Measurements from ENCODE around the gene ASZ1.
"Not testable (repeated sequence)": the region's sequence is repeated elsewhere in the genome, so short reads cannot be mapped to it uniquely, and the experiment has no call there.

The ASZ1 gene

GRCh38 chr7:117435475-117436043 is 8.3 kb upstream of the ASZ1 start:
- Histone ChIP-seq H3K9ac (ENCODE audit: low read length) (no peak overlapping the region), H3K4me3 (ENCODE audit: low read length) (no peak overlapping the region), H3K27ac (ENCODE audit: low read depth, low read length) (no peak overlapping the region), H3K27me3 (ENCODE audit: control insufficient read depth, insufficient read depth, low read length) (no peaks in the 10 kb centered on the region), H3K36me3 (ENCODE audit: control insufficient read depth, insufficient read depth, low read length) (no peaks in the 10 kb centered on the region), H3K4me1 (ENCODE audit: control insufficient read depth, insufficient read depth, low read length) (no peaks in the 10 kb centered on the region)

DNA sequence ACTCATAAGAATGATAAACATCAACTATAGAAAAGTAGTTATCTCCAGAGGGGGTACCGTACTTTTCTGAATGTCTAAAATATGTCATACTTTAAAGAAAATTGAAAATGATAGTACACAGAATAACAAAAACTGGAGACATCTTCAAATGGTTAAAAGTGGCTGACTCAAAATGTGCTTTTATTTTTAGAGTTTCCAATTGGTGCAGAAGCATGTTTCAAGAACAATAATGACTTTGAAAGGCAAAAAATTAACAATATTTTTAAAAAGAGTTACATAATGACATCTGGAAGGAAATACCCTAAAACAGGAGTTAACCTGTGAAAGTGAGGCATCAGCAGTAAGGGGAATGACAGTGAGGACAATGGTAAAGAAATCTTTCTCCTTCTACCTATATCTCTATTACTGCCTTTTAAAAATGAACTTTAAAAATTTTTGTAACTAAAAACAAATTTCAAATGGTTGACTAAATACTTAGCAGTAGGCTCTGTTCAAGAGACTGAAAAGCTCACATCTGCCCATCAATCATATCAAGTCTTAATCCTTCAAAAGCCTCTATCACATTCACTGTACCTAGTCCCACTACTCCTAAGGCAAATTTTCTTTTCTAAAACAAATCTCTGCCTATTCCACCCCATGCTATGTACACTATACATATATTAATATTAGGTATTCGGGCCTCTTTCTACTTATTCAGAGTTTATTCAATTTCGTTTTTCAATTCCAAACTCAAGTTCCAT is 3.0 kb downstream of the ASZ1 start:
- Histone ChIP-seq H3K4me1 (ENCODE audit: control insufficient read depth, insufficient read depth, low read length) (no peaks in the 10 kb centered on the region), H3K36me3 (ENCODE audit: control insufficient read depth, insufficient read depth, low read length) (no peaks in the 10 kb centered on the region), H3K27me3 (ENCODE audit: control insufficient read depth, insufficient read depth, low read length) (no peaks in the 10 kb centered on the region), H3K9ac (ENCODE audit: low read length) (no peak overlapping the region), H3K4me3 (ENCODE audit: low read length) (no peak overlapping the region), H3K27ac (ENCODE audit: low read depth, low read length) (no peak overlapping the region)

DNA sequence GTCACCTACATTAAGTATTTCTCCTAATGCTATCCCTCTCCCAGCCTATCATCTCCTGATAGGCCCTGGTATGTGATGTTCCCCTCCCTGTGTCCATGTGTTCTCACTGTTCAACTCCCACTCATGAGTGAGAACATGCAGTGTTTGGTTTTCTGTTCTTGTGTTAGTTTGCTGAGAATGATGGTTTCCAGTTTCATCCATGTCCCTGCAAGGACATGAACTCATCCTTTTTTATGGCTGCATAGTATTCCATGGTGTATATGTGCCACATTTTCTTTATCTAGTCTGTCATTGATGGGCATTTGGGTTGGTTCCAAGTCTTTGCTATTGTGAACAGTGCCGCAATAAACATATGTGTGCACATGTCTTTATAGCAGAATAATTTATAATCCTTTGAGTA is 12.7 kb downstream of the ASZ1 start:
- not testable (repeated sequence) for H3K36me3 ChIP-seq (ENCODE audit: control insufficient read depth, insufficient read depth, low read length); H3K27ac ChIP-seq (ENCODE audit: low read depth, low read length); H3K27me3 ChIP-seq (ENCODE audit: control insufficient read depth, insufficient read depth, low read length); H3K9ac ChIP-seq (ENCODE audit: low read length); H3K4me1 ChIP-seq (ENCODE audit: control insufficient read depth, insufficient read depth, low read length); H3K4me3 ChIP-seq (ENCODE audit: low read length)

DNA sequence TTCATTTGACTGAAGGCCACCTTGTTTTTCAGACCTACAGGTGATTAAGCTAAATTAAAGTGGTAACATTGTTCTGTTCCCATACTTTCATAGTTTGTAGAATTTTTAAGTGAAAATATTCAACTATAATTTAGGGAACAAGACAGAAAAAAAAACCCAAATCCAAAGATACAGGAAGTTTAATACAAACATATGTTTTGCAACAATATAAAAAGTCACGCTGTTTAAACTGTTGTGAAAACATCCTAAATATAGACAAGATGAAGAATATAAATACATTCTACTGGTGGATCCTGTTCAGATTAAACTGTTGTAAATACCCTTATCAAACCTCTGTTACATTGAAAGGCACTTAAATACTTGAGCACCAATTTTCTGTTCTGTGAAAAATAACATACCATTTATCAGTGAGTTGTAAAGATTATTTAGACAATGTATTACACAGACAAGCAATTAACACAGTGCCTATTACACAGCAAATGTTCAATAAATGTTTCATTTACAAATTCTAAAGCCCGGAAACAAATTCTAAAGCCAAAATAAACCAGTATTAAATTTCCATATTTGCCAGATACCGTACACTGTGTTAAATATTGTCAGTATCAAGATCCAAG is 14.2 kb downstream of the ASZ1 start:
- Histone ChIP-seq H3K27me3 (ENCODE audit: control insufficient read depth, insufficient read depth, low read length) (no peaks in the 10 kb centered on the region), H3K27ac (ENCODE audit: low read depth, low read length) (no peak overlapping the region), H3K9ac (ENCODE audit: low read length) (no peak overlapping the region), H3K4me1 (ENCODE audit: control insufficient read depth, insufficient read depth, low read length) (no peaks in the 10 kb centered on the region), H3K36me3 (ENCODE audit: control insufficient read depth, insufficient read depth, low read length) (no peaks in the 10 kb centered on the region), H3K4me3 (ENCODE audit: low read length) (no peak overlapping the region)

DNA sequence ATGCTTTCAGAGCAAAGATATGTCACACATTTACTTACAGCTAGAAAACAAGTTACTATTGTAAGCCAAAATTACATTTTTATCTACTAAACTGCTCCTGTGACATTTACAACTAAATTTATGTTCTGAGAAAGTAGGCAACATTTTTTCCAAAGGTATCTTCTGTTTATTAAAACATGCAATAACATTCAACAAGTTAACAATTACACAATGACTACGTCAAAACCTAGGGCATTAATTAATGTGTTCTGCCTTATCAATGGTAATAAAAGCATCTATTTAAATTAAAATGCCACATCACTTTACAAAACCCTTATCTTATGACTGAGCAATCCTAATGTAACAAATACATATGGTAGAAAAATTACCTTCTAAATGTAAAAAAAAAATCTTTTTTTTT is 14.9 kb downstream of the ASZ1 start:
- no peaks in the 10 kb centered on the region for H3K36me3 ChIP-seq (ENCODE audit: control insufficient read depth, insufficient read depth, low read length)
- H3K9ac ChIP-seq (ENCODE audit: low read length), result no peak overlapping the region
- H3K4me3 ChIP-seq (ENCODE audit: low read length), result no peak overlapping the region
- no peaks in the 10 kb centered on the region for H3K4me1 ChIP-seq (ENCODE audit: control insufficient read depth, insufficient read depth, low read length)
- no peak overlapping the region for H3K27ac ChIP-seq (ENCODE audit: low read depth, low read length)
- no peaks in the 10 kb centered on the region for H3K27me3 ChIP-seq (ENCODE audit: control insufficient read depth, insufficient read depth, low read length)

DNA sequence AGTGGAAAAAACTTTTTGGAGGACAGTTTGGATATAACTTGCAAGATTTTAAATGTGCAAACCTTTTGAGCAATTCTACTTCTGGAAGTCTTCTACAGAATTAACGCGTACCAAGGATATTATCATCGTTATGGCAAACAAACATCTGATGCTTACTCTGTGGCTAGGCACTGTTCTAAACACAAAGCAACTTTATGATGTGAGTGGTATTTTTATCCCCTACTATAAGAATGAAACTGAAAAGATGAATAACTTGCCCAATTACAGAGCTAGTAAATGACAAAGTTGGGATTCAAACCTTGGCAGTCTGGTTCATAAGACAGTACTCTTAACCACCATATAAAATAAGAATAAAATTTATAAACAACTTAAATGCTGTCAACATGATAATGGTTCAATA is 15.8 kb downstream of the ASZ1 start:
- Histone ChIP-seq H3K27me3 (ENCODE audit: control insufficient read depth, insufficient read depth, low read length) (no peaks in the 10 kb centered on the region), H3K36me3 (ENCODE audit: control insufficient read depth, insufficient read depth, low read length) (no peaks in the 10 kb centered on the region), H3K4me3 (ENCODE audit: low read length) (no peak overlapping the region), H3K9ac (ENCODE audit: low read length) (no peak overlapping the region), H3K4me1 (ENCODE audit: control insufficient read depth, insufficient read depth, low read length) (no peaks in the 10 kb centered on the region), H3K27ac (ENCODE audit: low read depth, low read length) (no peak overlapping the region)

DNA sequence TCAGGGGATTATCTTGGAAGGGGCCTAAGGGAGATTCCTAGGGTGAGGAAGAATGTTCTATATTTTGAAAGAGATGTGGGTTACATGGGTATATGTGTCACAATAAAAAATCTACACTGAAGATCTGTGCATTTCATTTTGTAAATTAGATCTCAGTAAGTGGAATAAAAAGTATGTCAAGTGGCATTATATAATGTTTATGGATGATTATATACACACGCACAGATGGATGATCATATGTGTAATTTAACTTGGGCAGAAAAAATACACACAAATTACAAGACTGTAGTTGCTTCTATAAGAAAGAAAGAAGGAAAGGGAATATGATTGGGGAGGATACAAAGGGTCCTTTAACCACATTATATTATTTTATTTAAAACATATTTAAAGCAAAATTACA is 18.5 kb downstream of the ASZ1 start:
- Histone ChIP-seq H3K4me1 (ENCODE audit: control insufficient read depth, insufficient read depth, low read length) (no peaks in the 10 kb centered on the region), H3K27me3 (ENCODE audit: control insufficient read depth, insufficient read depth, low read length) (no peaks in the 10 kb centered on the region), H3K36me3 (ENCODE audit: control insufficient read depth, insufficient read depth, low read length) (no peaks in the 10 kb centered on the region), H3K27ac (ENCODE audit: low read depth, low read length) (no peak overlapping the region), H3K4me3 (ENCODE audit: low read length) (no peak overlapping the region), H3K9ac (ENCODE audit: low read length) (no peak overlapping the region)

DNA sequence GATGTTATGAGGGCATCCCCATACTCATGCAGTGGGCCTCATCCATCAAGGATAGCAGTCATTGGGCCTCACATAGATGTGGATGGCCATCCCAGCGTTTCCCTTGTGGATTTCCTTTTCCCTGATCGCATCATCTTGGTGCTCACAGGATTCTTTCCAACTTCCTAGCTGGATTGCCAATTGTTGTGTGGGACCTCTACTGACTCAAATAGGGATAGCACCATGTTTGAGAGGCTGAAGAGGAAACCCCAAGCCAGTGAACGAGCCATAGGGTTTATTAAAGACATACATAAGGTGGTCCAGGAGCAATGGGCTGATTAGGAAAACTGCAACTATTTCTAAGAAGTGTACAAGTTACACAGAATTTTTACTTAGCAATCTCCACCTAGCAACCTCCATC is 21.8 kb downstream of the ASZ1 start:
- H3K27me3 ChIP-seq (ENCODE audit: control insufficient read depth, insufficient read depth, low read length), result no peaks in the 10 kb centered on the region
- no peak overlapping the region for H3K4me3 ChIP-seq (ENCODE audit: low read length)
- H3K27ac ChIP-seq (ENCODE audit: low read depth, low read length), result no peak overlapping the region
- no peak overlapping the region for H3K9ac ChIP-seq (ENCODE audit: low read length)
- H3K4me1 ChIP-seq (ENCODE audit: control insufficient read depth, insufficient read depth, low read length), result no peaks in the 10 kb centered on the region
- no peaks in the 10 kb centered on the region for H3K36me3 ChIP-seq (ENCODE audit: control insufficient read depth, insufficient read depth, low read length)

DNA sequence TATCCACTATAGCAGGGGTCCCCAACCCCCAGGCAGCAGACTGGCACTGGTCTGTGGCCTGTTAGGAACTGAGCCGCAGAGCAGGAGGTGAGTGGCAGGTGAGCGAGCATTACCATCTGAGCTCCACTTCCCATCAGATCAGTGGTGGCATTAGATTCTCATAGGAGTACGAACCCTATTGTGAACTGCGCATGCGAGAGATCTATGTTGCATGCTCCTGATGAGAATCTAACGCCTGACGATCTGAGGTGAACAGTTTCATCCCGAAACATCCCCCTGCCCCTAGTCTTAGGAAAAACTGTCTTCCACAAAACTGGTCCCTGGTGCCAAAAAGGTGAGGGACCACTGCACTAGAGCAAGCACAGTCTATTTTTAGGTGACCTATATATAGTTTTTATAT is 23.6 kb downstream of the ASZ1 start:
- Histone ChIP-seq H3K9ac (ENCODE audit: low read length) (no peak overlapping the region), H3K27me3 (ENCODE audit: control insufficient read depth, insufficient read depth, low read length) (no peaks in the 10 kb centered on the region), H3K36me3 (ENCODE audit: control insufficient read depth, insufficient read depth, low read length) (no peaks in the 10 kb centered on the region), H3K4me3 (ENCODE audit: low read length) (no peak overlapping the region), H3K27ac (ENCODE audit: low read depth, low read length) (no peak overlapping the region), H3K4me1 (ENCODE audit: control insufficient read depth, insufficient read depth, low read length) (no peaks in the 10 kb centered on the region)

- Histone ChIP-seq H3K4me1 (ENCODE audit: control insufficient read depth, insufficient read depth, low read length) (no peaks in the 10 kb centered on the region), H3K9ac (ENCODE audit: low read length) (no peak overlapping the region)
Measured at GRCh38 chr7:117402109-117402508, 25.2 kb downstream of the ASZ1 start.

DNA sequence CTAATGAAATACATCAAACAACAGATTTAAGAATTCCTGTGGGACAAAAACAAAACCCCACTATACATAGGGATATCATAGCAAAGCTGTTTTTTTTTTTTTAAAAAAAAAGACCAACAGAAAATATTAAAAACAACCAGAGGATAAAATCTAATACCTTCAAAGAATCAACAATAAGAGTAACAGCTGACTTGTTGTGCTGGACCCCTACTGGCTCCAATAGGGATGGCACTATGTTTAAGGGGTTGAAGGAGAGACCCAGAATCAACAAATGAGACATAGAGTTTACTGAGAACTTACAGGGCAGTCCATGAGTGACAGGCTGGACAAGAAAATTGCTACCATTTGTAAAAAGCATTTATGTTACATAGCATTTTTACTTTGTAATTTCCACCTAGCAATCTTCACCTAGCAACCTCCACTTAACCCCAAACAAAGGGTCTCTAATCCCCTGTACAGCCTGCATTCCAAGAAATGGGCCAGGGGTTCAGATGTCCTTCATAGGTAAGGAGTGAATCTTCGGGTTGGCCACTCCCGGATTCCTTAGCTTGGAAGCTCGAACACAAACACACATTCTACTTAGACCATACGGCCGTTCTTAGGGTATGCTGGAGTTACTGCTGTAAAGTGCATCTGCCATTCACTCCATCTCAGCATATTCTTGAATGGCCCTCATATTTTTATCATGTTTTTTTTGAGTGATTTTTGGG is 25.8 kb downstream of the ASZ1 start:
- no peaks in the 10 kb centered on the region for H3K4me1 ChIP-seq (ENCODE audit: control insufficient read depth, insufficient read depth, low read length)
- no peak overlapping the region for H3K27ac ChIP-seq (ENCODE audit: low read depth, low read length)
- no peak overlapping the region for H3K9ac ChIP-seq (ENCODE audit: low read length)
- no peak overlapping the region for H3K4me3 ChIP-seq (ENCODE audit: low read length)
- H3K27me3 ChIP-seq (ENCODE audit: control insufficient read depth, insufficient read depth, low read length), result no peaks in the 10 kb centered on the region
- H3K36me3 ChIP-seq (ENCODE audit: control insufficient read depth, insufficient read depth, low read length), result no peaks in the 10 kb centered on the region

More at GRCh38 chr7:117402109-117402508, 25.2 kb downstream of the ASZ1 start:
- no peak overlapping the region for H3K4me3 ChIP-seq (ENCODE audit: low read length)
- H3K27me3 ChIP-seq (ENCODE audit: control insufficient read depth, insufficient read depth, low read length), result no peaks in the 10 kb centered on the region
- no peaks in the 10 kb centered on the region for H3K36me3 ChIP-seq (ENCODE audit: control insufficient read depth, insufficient read depth, low read length)
- no peak overlapping the region for H3K27ac ChIP-seq (ENCODE audit: low read depth, low read length)

DNA sequence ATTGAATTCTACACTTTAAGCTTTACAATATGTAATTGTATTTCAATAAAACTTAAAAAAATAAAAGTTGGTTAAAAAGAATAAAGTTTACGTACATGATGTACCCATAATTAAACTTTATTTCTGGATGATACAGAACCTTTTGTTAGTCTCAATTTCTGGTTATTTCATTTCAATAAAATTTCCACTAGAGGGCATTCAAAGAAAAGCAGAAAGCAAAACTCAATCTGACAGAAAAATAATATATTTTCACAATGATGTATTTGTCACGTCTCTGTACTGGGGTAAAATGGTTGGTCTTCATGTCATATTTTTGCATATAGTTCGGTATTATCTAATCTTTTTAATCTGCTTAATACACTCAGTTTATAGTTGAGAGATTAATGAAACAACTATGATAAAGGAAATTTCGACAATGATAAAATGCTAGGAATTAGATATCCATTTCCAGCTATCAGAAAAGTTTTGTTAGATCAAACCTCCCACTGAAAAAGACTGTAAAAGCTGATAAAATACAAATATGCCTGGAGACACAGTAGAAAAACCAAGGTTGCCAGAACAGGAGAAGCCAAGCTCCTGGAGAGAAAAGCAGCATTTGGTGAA is 27.4 kb downstream of the ASZ1 start:
- H3K27ac ChIP-seq (ENCODE audit: low read depth, low read length), result no peak overlapping the region
- no peaks in the 10 kb centered on the region for H3K36me3 ChIP-seq (ENCODE audit: control insufficient read depth, insufficient read depth, low read length)
- H3K9ac ChIP-seq (ENCODE audit: low read length), result no peak overlapping the region
- no peaks in the 10 kb centered on the region for H3K27me3 ChIP-seq (ENCODE audit: control insufficient read depth, insufficient read depth, low read length)
- H3K4me1 ChIP-seq (ENCODE audit: control insufficient read depth, insufficient read depth, low read length), result no peaks in the 10 kb centered on the region
- no peak overlapping the region for H3K4me3 ChIP-seq (ENCODE audit: low read length)

All from rectal smooth muscle tissue (tissue), 1 donor.